Neural cell (in vitro differentiated cells): Measurements from ENCODE around the gene OTOP3. TPM values are rescaled to one million over a fixed set of nuclear protein-coding genes. Genes with fewer than 3 reads are reported as not detected.

Source experiments
- H2AFZ ChIP-seq: fragments of 200-600, 300-800 bp; sonication (generic), shearing (Covaris generic); 2 replicates; pipeline ENCODE4 v1.6.0; 2014; ENCODE audit warnings: low read depth, mild to moderate bottlenecking, antibody characterized with exemption, low read length, moderate library complexity
- H3F3A ChIP-seq: fragments of 200-600 bp; shearing (Covaris generic); 2 replicates; pipeline ENCODE4 v1.6.1; 2016; ENCODE audit warnings: mild to moderate bottlenecking, moderate library complexity, mixed read lengths, antibody characterized with exemption, low read length; ENCODE audit not compliant: insufficient read depth, poor library complexity, severe bottlenecking
- H3K27ac ChIP-seq: fragments of 200-600, 300-800 bp; sonication (generic), shearing (Covaris generic); 2 replicates; pipeline ENCODE4 v1.5.1; 2014; ENCODE audit warnings: mild to moderate bottlenecking, low read length, moderate library complexity
- H3K27me3 ChIP-seq: fragments of 300-800, 200-600 bp; sonication (generic), shearing (Covaris generic); 2 replicates; pipeline ENCODE4 v1.6.0; 2014; ENCODE audit warnings: mild to moderate bottlenecking, low read depth, low read length, moderate library complexity; ENCODE audit not compliant: insufficient read depth
- H3K36me3 ChIP-seq: fragments of 300-800, 200-600 bp; sonication (generic), shearing (Covaris generic); 2 replicates; pipeline ENCODE4 v1.5.1; 2014; ENCODE audit warnings: mild to moderate bottlenecking, antibody characterized with exemption, low read length, moderate library complexity; ENCODE audit not compliant: insufficient read depth
- H3K4me2 ChIP-seq: fragments of 300-800, 200-600 bp; sonication (generic), shearing (Covaris generic); 2 replicates; pipeline ENCODE4 v1.6.0; 2014; ENCODE audit warnings: mild to moderate bottlenecking, low read length
- H3K4me3 ChIP-seq: fragments of 300-800, 200-600 bp; sonication (generic), shearing (Covaris generic); 2 replicates; pipeline ENCODE4 v1.5.1; 2014; ENCODE audit warnings: mild to moderate bottlenecking, low read length, moderate library complexity
- H3K79me2 ChIP-seq: fragments of 200-600 bp; shearing (Covaris generic); replicated peaks from 2 replicates; pipeline ENCODE4 v1.6.0; 2014; ENCODE audit warnings: mild to moderate bottlenecking, low read length, moderate library complexity; ENCODE audit not compliant: insufficient read depth
- H3K9ac ChIP-seq: fragments of 300-800, 200-600 bp; sonication (generic), shearing (Covaris generic); 2 replicates; pipeline ENCODE4 v1.6.1; 2016; ENCODE audit warnings: mild to moderate bottlenecking, low read length, mixed read lengths
- H3K9me2 ChIP-seq: fragments of 200-600 bp; shearing (Covaris generic); 2 replicates; pipeline ENCODE4 v1.6.1; 2016; ENCODE audit warnings: mild to moderate bottlenecking, low read length, mixed read lengths; ENCODE audit not compliant: insufficient read depth
- H3K9me3 ChIP-seq: fragments of 200-600, 300-800 bp; sonication (generic), shearing (Covaris generic); 2 replicates; pipeline ENCODE4 v1.6.1; 2016; ENCODE audit warnings: mild to moderate bottlenecking, mixed run types, low read length, moderate library complexity, mixed read lengths
- H4K20me1 ChIP-seq: fragments of 200-600 bp; shearing (Covaris generic); 2 replicates; pipeline ENCODE4 v1.6.1; 2016; ENCODE audit warnings: mild to moderate bottlenecking, mixed run types; ENCODE audit not compliant: insufficient read depth
- EP300 ChIP-seq: fragments of 450-650 bp; conservative IDR thresholded peaks from 2 replicates; pipeline ENCODE4 v1.6.1; 2014; ENCODE audit warnings: antibody characterized with exemption, mild to moderate bottlenecking, moderate library complexity; ENCODE audit not compliant: poor library complexity, severe bottlenecking
- EZH2 ChIP-seq: fragments of 200-600, 300-800 bp; shearing (Covaris generic), sonication (generic); IDR thresholded peaks from 2 replicates; pipeline ENCODE4 v1.6.1; 2014; ENCODE audit warnings: antibody characterized with exemption, low read length, borderline replicate concordance, mild to moderate bottlenecking; ENCODE audit not compliant: insufficient read depth, poor library complexity, severe bottlenecking
- MXI1 ChIP-seq: fragments of 450-650 bp; conservative IDR thresholded peaks from 2 replicates; pipeline ENCODE4 v1.6.1; 2014; ENCODE audit warnings: antibody characterized with exemption, mild to moderate bottlenecking; ENCODE audit not compliant: poor library complexity, severe bottlenecking
- POLR2AphosphoS5 ChIP-seq: IDR thresholded peaks from 2 replicates; pipeline ENCODE4 v1.6.1; 2012
- RAD21 ChIP-seq: fragments of 450-650 bp; conservative IDR thresholded peaks from 2 replicates; pipeline ENCODE4 v1.6.1; 2014; ENCODE audit warnings: antibody characterized with exemption, mild to moderate bottlenecking, moderate library complexity
- SMC3 ChIP-seq: fragments of 450-650 bp; conservative IDR thresholded peaks from 2 replicates; pipeline ENCODE4 v1.6.1; 2014; ENCODE audit warnings: antibody characterized with exemption, mild to moderate bottlenecking, moderate library complexity; ENCODE audit not compliant: poor library complexity
- TAF1 ChIP-seq: IDR thresholded peaks from 2 replicates; pipeline ENCODE4 v1.6.1; 2012; ENCODE audit warnings: low read depth
- polyA plus RNA-seq: library from polyadenylated mRNA; depleted of rRNA; stranded (reverse); fragments of >200 nt; gene quantifications from 2 replicates; pipeline ENCODE4 v1.2.3, GENCODE V29; 2014
- TF ChIP-seq, protein P1 (sequence below): IDR thresholded peaks from 2 replicates; pipeline ENCODE4 v1.6.1; 2012; ENCODE audit warnings: borderline replicate concordance
- TF ChIP-seq, protein P2 (sequence below): fragments of 450-650 bp; IDR thresholded peaks from 2 replicates; pipeline ENCODE4 v1.5.1; 2014; ENCODE audit warnings: antibody characterized with exemption, mild to moderate bottlenecking, moderate library complexity; ENCODE audit not compliant: poor library complexity, severe bottlenecking

Gene OTOP3
- polyA plus RNA-seq, 1 donor from 2014 or later, result not detected

DNA sequence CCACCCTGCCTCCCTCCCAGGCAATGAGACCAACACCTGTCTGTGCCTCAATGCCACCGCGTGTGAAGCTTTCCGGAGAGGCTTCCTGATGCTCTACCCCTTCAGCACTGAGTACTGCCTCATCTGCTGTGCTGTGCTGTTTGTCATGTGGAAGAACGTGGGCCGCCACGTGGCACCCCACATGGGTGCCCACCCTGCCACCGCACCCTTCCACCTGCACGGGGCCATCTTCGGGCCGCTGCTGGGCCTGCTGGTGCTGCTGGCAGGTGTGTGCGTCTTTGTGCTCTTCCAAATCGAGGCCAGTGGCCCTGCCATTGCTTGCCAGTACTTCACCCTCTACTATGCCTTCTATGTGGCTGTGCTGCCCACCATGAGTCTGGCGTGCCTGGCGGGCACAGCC is 10.9 kb downstream of the OTOP3 start:
- no peak overlapping the region for H3K9ac ChIP-seq
- H3K27ac ChIP-seq, result no peak overlapping the region
- H3K4me2 ChIP-seq, result no peak overlapping the region
- no peaks in the 10 kb centered on the region for H4K20me1 ChIP-seq
- no peak overlapping the region for H2AFZ ChIP-seq
- no peaks in the 10 kb centered on the region for H3K9me2 ChIP-seq
- no peak overlapping the region for H3K4me3 ChIP-seq
- H3K36me3 ChIP-seq, result no peaks in the 10 kb centered on the region
- H3F3A ChIP-seq, result no peaks in the 10 kb centered on the region
- no peaks in the 10 kb centered on the region for H3K9me3 ChIP-seq
- TF ChIP-seq RAD21, result no peak
- TF ChIP-seq, protein P1, sequence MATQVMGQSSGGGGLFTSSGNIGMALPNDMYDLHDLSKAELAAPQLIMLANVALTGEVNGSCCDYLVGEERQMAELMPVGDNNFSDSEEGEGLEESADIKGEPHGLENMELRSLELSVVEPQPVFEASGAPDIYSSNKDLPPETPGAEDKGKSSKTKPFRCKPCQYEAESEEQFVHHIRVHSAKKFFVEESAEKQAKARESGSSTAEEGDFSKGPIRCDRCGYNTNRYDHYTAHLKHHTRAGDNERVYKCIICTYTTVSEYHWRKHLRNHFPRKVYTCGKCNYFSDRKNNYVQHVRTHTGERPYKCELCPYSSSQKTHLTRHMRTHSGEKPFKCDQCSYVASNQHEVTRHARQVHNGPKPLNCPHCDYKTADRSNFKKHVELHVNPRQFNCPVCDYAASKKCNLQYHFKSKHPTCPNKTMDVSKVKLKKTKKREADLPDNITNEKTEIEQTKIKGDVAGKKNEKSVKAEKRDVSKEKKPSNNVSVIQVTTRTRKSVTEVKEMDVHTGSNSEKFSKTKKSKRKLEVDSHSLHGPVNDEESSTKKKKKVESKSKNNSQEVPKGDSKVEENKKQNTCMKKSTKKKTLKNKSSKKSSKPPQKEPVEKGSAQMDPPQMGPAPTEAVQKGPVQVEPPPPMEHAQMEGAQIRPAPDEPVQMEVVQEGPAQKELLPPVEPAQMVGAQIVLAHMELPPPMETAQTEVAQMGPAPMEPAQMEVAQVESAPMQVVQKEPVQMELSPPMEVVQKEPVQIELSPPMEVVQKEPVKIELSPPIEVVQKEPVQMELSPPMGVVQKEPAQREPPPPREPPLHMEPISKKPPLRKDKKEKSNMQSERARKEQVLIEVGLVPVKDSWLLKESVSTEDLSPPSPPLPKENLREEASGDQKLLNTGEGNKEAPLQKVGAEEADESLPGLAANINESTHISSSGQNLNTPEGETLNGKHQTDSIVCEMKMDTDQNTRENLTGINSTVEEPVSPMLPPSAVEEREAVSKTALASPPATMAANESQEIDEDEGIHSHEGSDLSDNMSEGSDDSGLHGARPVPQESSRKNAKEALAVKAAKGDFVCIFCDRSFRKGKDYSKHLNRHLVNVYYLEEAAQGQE, result no peak
- no peak for TF ChIP-seq TAF1
- TF ChIP-seq, protein P2, sequence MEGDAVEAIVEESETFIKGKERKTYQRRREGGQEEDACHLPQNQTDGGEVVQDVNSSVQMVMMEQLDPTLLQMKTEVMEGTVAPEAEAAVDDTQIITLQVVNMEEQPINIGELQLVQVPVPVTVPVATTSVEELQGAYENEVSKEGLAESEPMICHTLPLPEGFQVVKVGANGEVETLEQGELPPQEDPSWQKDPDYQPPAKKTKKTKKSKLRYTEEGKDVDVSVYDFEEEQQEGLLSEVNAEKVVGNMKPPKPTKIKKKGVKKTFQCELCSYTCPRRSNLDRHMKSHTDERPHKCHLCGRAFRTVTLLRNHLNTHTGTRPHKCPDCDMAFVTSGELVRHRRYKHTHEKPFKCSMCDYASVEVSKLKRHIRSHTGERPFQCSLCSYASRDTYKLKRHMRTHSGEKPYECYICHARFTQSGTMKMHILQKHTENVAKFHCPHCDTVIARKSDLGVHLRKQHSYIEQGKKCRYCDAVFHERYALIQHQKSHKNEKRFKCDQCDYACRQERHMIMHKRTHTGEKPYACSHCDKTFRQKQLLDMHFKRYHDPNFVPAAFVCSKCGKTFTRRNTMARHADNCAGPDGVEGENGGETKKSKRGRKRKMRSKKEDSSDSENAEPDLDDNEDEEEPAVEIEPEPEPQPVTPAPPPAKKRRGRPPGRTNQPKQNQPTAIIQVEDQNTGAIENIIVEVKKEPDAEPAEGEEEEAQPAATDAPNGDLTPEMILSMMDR, result no peak
- no peak for TF ChIP-seq SMC3
- no peak for TF ChIP-seq MXI1
- no peak for TF ChIP-seq EP300
- TF ChIP-seq POLR2AphosphoS5, result no peak
- no peak for TF ChIP-seq EZH2
- peaks cover 9% of the 10 kb centered on the region for H3K27me3 ChIP-seq
- H3K79me2 ChIP-seq, result no peaks in the 10 kb centered on the region

DNA sequence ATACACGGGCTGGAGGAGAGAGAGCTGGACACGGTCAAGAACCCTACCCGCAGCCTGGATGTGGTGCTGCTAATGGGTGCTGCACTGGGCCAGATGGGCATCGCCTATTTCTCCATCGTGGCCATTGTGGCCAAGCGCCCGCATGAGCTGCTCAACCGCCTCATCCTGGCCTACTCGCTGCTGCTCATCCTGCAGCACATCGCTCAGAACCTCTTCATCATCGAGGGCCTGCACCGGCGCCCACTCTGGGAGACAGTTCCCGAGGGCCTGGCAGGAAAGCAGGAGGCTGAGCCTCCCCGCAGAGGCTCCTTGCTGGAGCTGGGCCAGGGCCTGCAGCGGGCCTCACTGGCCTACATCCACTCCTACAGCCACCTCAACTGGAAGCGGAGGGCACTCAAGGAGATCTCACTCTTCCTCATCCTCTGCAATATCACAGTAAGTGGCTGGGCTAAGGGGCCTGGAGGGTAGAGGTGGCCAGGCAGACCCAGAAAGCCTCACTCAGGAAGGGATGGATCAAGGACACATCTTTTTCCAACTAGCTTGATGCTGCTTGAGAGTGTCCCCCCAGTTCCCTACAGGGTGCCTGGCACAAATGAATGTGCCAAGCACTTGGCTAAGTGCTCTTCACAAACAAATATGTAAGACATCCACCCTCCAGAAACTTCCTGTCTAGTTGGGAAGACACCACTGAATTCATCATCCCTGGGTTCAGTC is 11.5 kb downstream of the OTOP3 start:
- H2AFZ ChIP-seq, result no peak overlapping the region
- no peaks in the 10 kb centered on the region for H3K9me3 ChIP-seq
- no peaks in the 10 kb centered on the region for H3K9me2 ChIP-seq
- no peaks in the 10 kb centered on the region for H3F3A ChIP-seq
- H3K4me3 ChIP-seq, result no peak overlapping the region
- H3K27me3 ChIP-seq, result peaks cover 4% of the 10 kb centered on the region
- H3K4me2 ChIP-seq, result no peak overlapping the region
- no peaks in the 10 kb centered on the region for H3K79me2 ChIP-seq
- H3K9ac ChIP-seq, result no peak overlapping the region
- no peaks in the 10 kb centered on the region for H4K20me1 ChIP-seq
- TF ChIP-seq EZH2 (no peak), EP300 (no peak), SMC3 (no peak), POLR2AphosphoS5 (no peak), RAD21 (no peak), MXI1 (no peak), TAF1 (no peak)
- TF ChIP-seq, protein P2, result no peak
- TF ChIP-seq, protein P1, result no peak
- no peaks in the 10 kb centered on the region for H3K36me3 ChIP-seq
- no peak overlapping the region for H3K27ac ChIP-seq
